Fibroblast of lung (primary cell): ENCODE results near the gene LDLRAD4. TPM values are rescaled to one million over a fixed set of nuclear protein-coding genes. Genes with fewer than 3 reads are reported as not detected.

ENCODE experiments used
- DNase-seq, 2 donors: peaks; one replicate each; pipeline versions ENCODE4 v3.0.0 to v3.0.0-alpha.2; 2010; ENCODE audit warnings: low read depth in 2 of 2
- H2AFZ ChIP-seq: 2 replicates; pipeline ENCODE4 v1.5.1; 2012; ENCODE audit warnings: low read length, control low read depth, inconsistent platforms
- H3K27ac ChIP-seq: 2 replicates; pipeline ENCODE4 v1.5.1; 2011; ENCODE audit warnings: low read length, control low read depth; ENCODE audit not compliant: insufficient read depth
- H3K27me3 ChIP-seq: 2 replicates; pipeline ENCODE4 v1.5.1; 2011; ENCODE audit warnings: mild to moderate bottlenecking, low read length; ENCODE audit not compliant: control insufficient read depth, insufficient read depth
- H3K36me3 ChIP-seq: 2 replicates; pipeline ENCODE4 v1.5.1; 2011; ENCODE audit warnings: low read length; ENCODE audit not compliant: control insufficient read depth, insufficient read depth
- H3K4me1 ChIP-seq: 2 replicates; pipeline ENCODE4 v1.5.1; 2011; ENCODE audit warnings: low read length; ENCODE audit not compliant: control insufficient read depth, insufficient read depth; ENCODE audit errors: extremely low read depth
- H3K4me2 ChIP-seq: 2 replicates; pipeline ENCODE4 v1.5.1; 2011; ENCODE audit warnings: low read length, control low read depth; ENCODE audit not compliant: insufficient read depth; ENCODE audit errors: extremely low read depth
- H3K4me3 ChIP-seq, 4 experiments: fragments of 200-600 bp in 1 of 4; sonication (generic) in 1 of 4; replicated peaks in 1 of 4; 2 replicates each; pipeline ENCODE4 v1.5.1; 2011 to 2016; ENCODE audit warnings: low read length in 4 of 4, low read depth in 3 of 4, mild to moderate bottlenecking in 3 of 4, control low read depth in 2 of 4, inconsistent platforms in 1 of 4, mixed read lengths in 1 of 4; ENCODE audit not compliant: insufficient read depth in 1 of 4; ENCODE audit errors: control extremely low read depth in 1 of 4
- H3K79me2 ChIP-seq: 2 replicates; pipeline ENCODE4 v1.5.1; 2012; ENCODE audit warnings: mild to moderate bottlenecking, low read length, inconsistent platforms; ENCODE audit not compliant: control insufficient read depth, insufficient read depth
- H3K9ac ChIP-seq: 2 replicates; pipeline ENCODE4 v1.5.1; 2011; ENCODE audit warnings: mild to moderate bottlenecking, low read length, control low read depth; ENCODE audit not compliant: insufficient read depth
- H3K9me3 ChIP-seq: 2 replicates; pipeline ENCODE4 v1.5.1; 2012; ENCODE audit warnings: low read depth, low read length; ENCODE audit not compliant: control insufficient read depth, insufficient read depth
- H4K20me1 ChIP-seq: 2 replicates; pipeline ENCODE4 v1.5.1; 2011; ENCODE audit warnings: low read length; ENCODE audit not compliant: control insufficient read depth, insufficient read depth; ENCODE audit errors: extremely low read depth
- EZH2 ChIP-seq: IDR thresholded peaks from 2 replicates; pipeline ENCODE4 v1.5.1; 2012; ENCODE audit warnings: low read length, control low read depth, mild to moderate bottlenecking; ENCODE audit errors: missing control alignments
- polyA plus RNA-seq, 2 donors: library from polyadenylated mRNA; depleted of rRNA in 1 of 2; stranded (reverse) in 1 of 2; unstranded in 1 of 2; fragments of >200 nt; gene quantifications; 2 replicates each; pipeline ENCODE4 v1.2.1, GENCODE V29; 2011 to 2012; ENCODE audit warnings: missing spikeins in 1 of 2
- total RNA-seq: library from RNA; depleted of rRNA; stranded (reverse); fragments of >200 nt; gene quantifications from 2 replicates; pipeline ENCODE4 v1.2.1, GENCODE V29; 2014
- TF ChIP-seq, protein P1 (sequence below), 2 donors: IDR thresholded peaks in 1 of 2; conservative IDR thresholded peaks in 1 of 2; 1 replicate in 1 of 2; 2 replicates in 1 of 2; pipeline ENCODE4 v1.5.1; 2011 to 2012; ENCODE audit warnings: low read length in 2 of 2, control low read depth in 1 of 2, inconsistent platforms in 1 of 2, low read depth in 1 of 2, mild to moderate bottlenecking in 1 of 2

Gene LDLRAD4
- total and polyA plus RNA-seq, 2 donors (not counting 1 experiment from before 2014, with no cell fraction given) = not detected

DNA sequence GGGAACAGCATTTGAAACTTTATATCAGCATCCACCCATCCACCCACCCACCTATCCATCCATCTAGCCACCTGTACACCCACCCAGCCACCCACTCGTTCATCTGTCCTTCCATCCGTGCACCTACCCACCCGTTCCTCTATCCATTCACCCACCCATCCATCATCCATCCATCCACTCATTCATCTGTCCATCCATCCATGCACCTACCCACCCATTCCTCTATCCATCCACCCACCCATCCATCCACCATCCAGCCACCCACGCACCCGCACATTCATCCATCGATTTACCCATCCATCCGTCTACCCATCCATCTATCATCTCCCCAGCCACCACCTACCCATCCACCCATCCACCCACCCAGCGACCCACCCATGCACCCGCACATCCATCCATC is 24.8 kb downstream of the LDLRAD4 start:
- Histone ChIP-seq H3K36me3 (no peaks in the 10 kb centered on the region), H3K79me2 (no peaks in the 10 kb centered on the region), H3K9me3 (no peaks in the 10 kb centered on the region), H3K4me1 (no peaks in the 10 kb centered on the region), H4K20me1 (no peaks in the 10 kb centered on the region), H3K9ac (no peak overlapping the region), H2AFZ (no peak overlapping the region), H3K4me2 (no peak overlapping the region), H3K27ac (no peak overlapping the region), H3K4me3 (no peak overlapping the region), H3K27me3 (no peaks in the 10 kb centered on the region)
- DNase-seq = no peak
- TF ChIP-seq, protein P1, sequence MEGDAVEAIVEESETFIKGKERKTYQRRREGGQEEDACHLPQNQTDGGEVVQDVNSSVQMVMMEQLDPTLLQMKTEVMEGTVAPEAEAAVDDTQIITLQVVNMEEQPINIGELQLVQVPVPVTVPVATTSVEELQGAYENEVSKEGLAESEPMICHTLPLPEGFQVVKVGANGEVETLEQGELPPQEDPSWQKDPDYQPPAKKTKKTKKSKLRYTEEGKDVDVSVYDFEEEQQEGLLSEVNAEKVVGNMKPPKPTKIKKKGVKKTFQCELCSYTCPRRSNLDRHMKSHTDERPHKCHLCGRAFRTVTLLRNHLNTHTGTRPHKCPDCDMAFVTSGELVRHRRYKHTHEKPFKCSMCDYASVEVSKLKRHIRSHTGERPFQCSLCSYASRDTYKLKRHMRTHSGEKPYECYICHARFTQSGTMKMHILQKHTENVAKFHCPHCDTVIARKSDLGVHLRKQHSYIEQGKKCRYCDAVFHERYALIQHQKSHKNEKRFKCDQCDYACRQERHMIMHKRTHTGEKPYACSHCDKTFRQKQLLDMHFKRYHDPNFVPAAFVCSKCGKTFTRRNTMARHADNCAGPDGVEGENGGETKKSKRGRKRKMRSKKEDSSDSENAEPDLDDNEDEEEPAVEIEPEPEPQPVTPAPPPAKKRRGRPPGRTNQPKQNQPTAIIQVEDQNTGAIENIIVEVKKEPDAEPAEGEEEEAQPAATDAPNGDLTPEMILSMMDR (conservative IDR thresholded peaks at IDR 0.05 in 1 of 2, IDR thresholded peaks at IDR 0.05 in 1 of 2; ENCODE audit: low read depth in 1 of 2, low read length in 2 of 2) = no peak
- no peak for TF ChIP-seq EZH2

DNA sequence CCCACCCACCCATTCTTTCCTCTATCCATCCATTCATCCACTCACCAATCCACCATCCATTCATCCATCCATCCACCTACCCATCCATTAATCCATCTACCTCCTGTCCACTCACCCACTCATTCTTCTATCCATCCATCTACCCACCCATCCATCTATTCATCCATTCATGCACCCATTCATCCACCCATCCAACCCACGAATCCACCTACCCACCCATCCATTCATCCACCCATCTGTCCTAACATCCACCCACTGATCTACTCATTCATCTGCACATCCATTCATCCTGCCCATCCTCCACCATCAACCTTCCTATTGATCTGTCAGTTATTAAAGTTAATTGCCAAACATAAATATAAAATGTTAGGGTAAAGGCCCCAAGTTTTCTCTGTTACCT is 25.6 kb downstream of the LDLRAD4 start:
- no peak overlapping the region for H3K4me3 ChIP-seq
- H3K36me3 ChIP-seq = no peaks in the 10 kb centered on the region
- DNase-seq = no peak
- H3K9ac ChIP-seq = no peak overlapping the region
- no peaks in the 10 kb centered on the region for H3K27me3 ChIP-seq
- no peaks in the 10 kb centered on the region for H3K9me3 ChIP-seq
- no peak overlapping the region for H3K27ac ChIP-seq
- H2AFZ ChIP-seq = no peak overlapping the region
- no peaks in the 10 kb centered on the region for H3K4me1 ChIP-seq
- no peak overlapping the region for H3K4me2 ChIP-seq
- TF ChIP-seq EZH2 = no peak
- TF ChIP-seq, protein P1 (conservative IDR thresholded peaks at IDR 0.05 in 1 of 2, IDR thresholded peaks at IDR 0.05 in 1 of 2; ENCODE audit: low read depth in 1 of 2, low read length in 2 of 2) = no peak
- H3K79me2 ChIP-seq = no peaks in the 10 kb centered on the region
- no peaks in the 10 kb centered on the region for H4K20me1 ChIP-seq

DNA sequence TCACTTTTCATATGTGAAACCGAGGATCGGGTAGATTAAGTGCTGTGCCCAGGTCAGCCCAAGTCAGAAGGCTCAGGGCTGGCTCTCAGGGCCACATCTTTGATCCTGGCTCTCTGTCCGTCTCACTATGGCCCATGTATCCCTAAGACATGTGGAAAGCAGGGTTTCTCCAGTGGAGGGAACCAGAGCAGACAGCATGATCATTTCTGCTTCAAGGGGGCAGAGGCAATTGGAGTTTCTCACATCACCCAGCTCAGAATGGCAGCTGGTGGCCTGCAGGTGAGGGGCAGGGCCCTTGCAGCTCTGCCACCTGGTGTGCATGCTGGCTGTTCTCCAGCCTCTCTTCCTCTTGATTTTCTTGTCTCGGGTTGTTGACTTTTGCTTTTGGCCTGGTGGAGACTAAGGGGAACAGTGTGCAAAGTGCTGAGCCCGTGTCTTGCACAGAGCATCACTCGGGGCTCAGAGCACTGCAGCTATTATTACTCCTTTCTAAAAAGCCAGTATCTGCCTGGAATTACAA is 27.0 kb downstream of the LDLRAD4 start:
- H3K36me3 ChIP-seq = no peaks in the 10 kb centered on the region
- H4K20me1 ChIP-seq = no peaks in the 10 kb centered on the region
- H3K79me2 ChIP-seq = no peaks in the 10 kb centered on the region
- no peak for DNase-seq
- no peak overlapping the region for H3K9ac ChIP-seq
- TF ChIP-seq EZH2 = no peak
- TF ChIP-seq, protein P1 (conservative IDR thresholded peaks at IDR 0.05 in 1 of 2, IDR thresholded peaks at IDR 0.05 in 1 of 2; ENCODE audit: low read depth in 1 of 2, low read length in 2 of 2) = no peak
- H2AFZ ChIP-seq = no peak overlapping the region
- H3K27ac ChIP-seq = no peak overlapping the region
- H3K9me3 ChIP-seq = no peaks in the 10 kb centered on the region
- no peaks in the 10 kb centered on the region for H3K27me3 ChIP-seq
- no peak overlapping the region for H3K4me3 ChIP-seq
- no peaks in the 10 kb centered on the region for H3K4me1 ChIP-seq
- H3K4me2 ChIP-seq = no peak overlapping the region
